ENCODE results near the gene TAS2R40.

TAS2R40 gene

DNA sequence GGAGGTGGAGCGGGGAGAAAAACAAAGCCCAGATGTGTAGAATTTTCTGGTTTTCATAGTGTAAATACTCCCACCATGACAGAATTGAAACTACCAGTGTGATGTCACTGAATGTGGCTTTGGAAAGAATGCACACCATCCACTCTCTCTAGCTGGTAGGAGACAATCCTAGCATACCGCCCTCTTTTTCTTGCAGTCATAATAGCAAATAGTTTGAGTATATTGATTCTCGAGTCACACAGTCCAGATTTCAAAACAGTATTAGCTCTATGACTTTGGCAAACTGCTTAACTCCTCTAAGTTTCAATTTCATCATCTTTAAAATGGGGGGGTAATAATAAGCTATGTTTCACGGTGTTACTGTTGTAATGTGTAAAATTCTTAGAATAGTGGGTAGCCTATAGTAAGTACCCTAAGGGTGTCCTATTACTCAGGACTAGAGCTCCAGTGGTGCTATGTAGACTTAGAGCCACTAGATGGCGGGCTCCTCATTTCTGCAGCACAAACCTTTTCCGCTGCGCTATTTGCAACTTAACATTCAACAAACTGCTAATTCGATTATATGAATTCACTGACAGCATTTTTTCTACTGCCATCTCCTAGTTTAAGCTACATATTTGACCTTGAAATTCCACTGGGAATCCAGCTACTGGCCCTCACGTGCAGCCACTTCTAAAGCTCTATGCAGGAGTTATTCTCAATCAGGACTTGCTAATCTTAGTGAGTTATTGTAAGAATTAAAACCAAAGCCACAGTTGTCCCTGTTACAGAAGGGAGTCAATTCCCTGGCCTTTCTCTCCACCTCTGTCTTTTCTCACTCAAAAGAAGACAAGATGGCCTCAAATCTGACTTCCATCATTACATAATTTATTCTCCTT lies 18.7 kb downstream of the TAS2R40 start:
- H3K36me3 ChIP-seq = no peaks in the 10 kb centered on the region
- peak overlapping the region; percentile 38 to 48 for H3K4me3 ChIP-seq (ENCODE audit: low read depth in 1 of 2, low read length in 1 of 2)
- H3K27ac ChIP-seq = peak overlapping the region; percentile 85
- H3K4me1 ChIP-seq (ENCODE audit: control insufficient read depth in 1 of 2, insufficient read depth in 1 of 2, low read depth in 1 of 2, low read length in 1 of 2) = peaks cover 52 to 55% of the 10 kb centered on the region in 2 experiments
- no peaks in the 10 kb centered on the region for H3K27me3 ChIP-seq
- no peaks in the 10 kb centered on the region for H3K9me3 ChIP-seq
- TF ChIP-seq CTCF (IDR thresholded peaks at IDR 0.05) = peak; percentile 91

DNA sequence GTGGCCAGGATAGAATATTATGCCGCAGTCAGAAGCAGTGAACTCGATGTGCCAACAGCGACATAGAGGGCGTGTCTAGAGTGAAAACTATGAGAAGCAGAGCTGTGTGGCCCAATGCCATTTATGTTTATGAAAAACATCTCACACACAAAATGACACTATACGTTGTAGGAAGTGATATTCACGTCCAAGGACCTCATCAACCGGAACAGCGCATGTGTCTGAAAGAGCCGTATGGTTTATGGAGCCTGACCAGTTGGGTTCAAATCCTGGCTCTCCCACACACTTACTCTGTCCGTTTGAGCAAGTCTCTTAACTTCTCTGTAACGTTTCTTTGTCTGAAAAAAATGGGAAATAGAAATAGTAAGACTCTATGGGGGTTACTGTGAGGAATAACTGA lies 20.5 kb downstream of the TAS2R40 start:
- H3K4me3 ChIP-seq (ENCODE audit: low read depth in 1 of 2, low read length in 1 of 2) = no peak overlapping the region
- H3K4me1 ChIP-seq (ENCODE audit: control insufficient read depth in 1 of 2, insufficient read depth in 1 of 2, low read depth in 1 of 2, low read length in 1 of 2) = peaks cover 57 to 59% of the 10 kb centered on the region in 2 experiments
- TF ChIP-seq CTCF (IDR thresholded peaks at IDR 0.05) = no peak

DNA sequence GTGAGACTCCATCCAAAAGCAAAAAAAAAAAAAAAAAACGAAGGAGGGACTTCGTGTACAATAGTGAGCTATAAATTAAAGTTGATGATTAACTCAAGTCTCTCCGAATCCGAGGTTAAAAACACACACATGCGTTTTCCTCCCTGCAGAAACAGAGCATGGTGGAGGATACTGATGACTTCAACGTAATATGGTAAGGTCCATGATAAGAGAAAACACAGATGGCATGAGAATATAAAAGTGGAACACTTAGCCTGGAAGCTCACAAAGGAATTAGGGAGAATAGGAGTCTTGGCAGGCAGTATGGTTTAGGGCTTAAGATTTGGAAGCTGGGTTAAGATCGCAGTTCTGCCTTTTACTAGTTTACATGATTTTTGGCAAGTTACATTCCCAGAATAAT lies 21.3 kb downstream of the TAS2R40 start:
- TF ChIP-seq CTCF (IDR thresholded peaks at IDR 0.05) = no peak
- Histone ChIP-seq H3K36me3 (no peaks in the 10 kb centered on the region), H3K4me1 (ENCODE audit: control insufficient read depth in 1 of 2, insufficient read depth in 1 of 2, low read depth in 1 of 2, low read length in 1 of 2) (peaks cover 53 to 58% of the 10 kb centered on the region in 2 experiments), H3K9me3 (no peaks in the 10 kb centered on the region), H3K27me3 (no peaks in the 10 kb centered on the region), H3K27ac (no peak overlapping the region), H3K4me3 (ENCODE audit: low read depth in 1 of 2, low read length in 1 of 2) (no peak overlapping the region)

More for the DNA sequence above, 20.5 kb downstream of the TAS2R40 start:
- H3K27ac ChIP-seq = no peak overlapping the region
- H3K9me3 ChIP-seq = no peaks in the 10 kb centered on the region
- no peaks in the 10 kb centered on the region for H3K36me3 ChIP-seq
- H3K27me3 ChIP-seq = no peaks in the 10 kb centered on the region

GRCh38 chr7:143243614-143244013 lies 21.8 kb downstream of the TAS2R40 start:
- Histone ChIP-seq H3K36me3 (no peaks in the 10 kb centered on the region), H3K4me3 (ENCODE audit: low read depth in 1 of 2, low read length in 1 of 2) (no peak overlapping the region), H3K27me3 (no peaks in the 10 kb centered on the region), H3K9me3 (no peaks in the 10 kb centered on the region), H3K4me1 (ENCODE audit: control insufficient read depth in 1 of 2, insufficient read depth in 1 of 2, low read depth in 1 of 2, low read length in 1 of 2) (peaks cover 53 to 58% of the 10 kb centered on the region in 2 experiments), H3K27ac (no peak overlapping the region)
- TF ChIP-seq CTCF (IDR thresholded peaks at IDR 0.05) = no peak

- Histone ChIP-seq H3K4me1 (ENCODE audit: control insufficient read depth in 1 of 2, insufficient read depth in 1 of 2, low read depth in 1 of 2, low read length in 1 of 2) (peaks cover 46 to 53% of the 10 kb centered on the region in 2 experiments), H3K4me3 (ENCODE audit: low read depth in 1 of 2, low read length in 1 of 2) (no peak overlapping the region), H3K27ac (no peak overlapping the region), H3K36me3 (no peaks in the 10 kb centered on the region), H3K9me3 (no peaks in the 10 kb centered on the region), H3K27me3 (no peaks in the 10 kb centered on the region)
- TF ChIP-seq CTCF (IDR thresholded peaks at IDR 0.05) = no peak
Observed at GRCh38 chr7:143244321-143244720, 22.5 kb downstream of the TAS2R40 start.
